Measurements from ENCODE around the gene SIGLEC6. TPM values are rescaled to one million over a fixed set of nuclear protein-coding genes. Genes with fewer than 3 reads are reported as not detected.

Gene SIGLEC6
- total and polyA plus RNA-seq, 12 donors = 0.06 to 0.18 TPM; not detected in 10

DNA sequence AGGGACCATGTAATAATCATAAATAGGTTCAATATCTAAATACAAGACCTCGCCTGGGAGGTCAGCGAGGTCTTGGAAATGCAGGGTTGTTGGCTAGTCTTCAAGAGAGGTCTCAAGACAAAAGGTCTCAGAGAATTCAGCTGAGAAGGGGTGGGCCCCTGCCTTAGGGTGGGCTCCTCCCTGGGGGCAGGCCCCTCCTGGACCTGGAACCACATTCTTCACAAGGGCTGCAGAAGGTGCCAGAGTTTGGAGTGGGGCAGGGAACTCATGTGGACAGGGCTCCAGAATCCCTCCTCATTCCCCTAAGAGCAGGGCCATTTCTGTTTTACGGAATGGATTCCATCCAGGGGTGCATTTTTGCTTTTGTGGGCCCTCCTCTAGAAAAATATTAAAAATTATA is 43.0 kb downstream of the SIGLEC6 start:
- Histone ChIP-seq H3K27ac (no peak overlapping the region), H3K9me3 (replicated peaks in 1 of 3) (no peaks in the 10 kb centered on the region), H3K36me3 (replicated peaks in 1 of 2) (no peaks in the 10 kb centered on the region), H3K4me1 (replicated peaks in 1 of 2) (no peaks in the 10 kb centered on the region), H3K27me3 (peaks cover 3% of the 10 kb centered on the region), H3K4me3 (no peak overlapping the region)
- no peak for TF ChIP-seq POLR2A (IDR thresholded peaks at IDR 0.05)
- TF ChIP-seq, protein P1, sequence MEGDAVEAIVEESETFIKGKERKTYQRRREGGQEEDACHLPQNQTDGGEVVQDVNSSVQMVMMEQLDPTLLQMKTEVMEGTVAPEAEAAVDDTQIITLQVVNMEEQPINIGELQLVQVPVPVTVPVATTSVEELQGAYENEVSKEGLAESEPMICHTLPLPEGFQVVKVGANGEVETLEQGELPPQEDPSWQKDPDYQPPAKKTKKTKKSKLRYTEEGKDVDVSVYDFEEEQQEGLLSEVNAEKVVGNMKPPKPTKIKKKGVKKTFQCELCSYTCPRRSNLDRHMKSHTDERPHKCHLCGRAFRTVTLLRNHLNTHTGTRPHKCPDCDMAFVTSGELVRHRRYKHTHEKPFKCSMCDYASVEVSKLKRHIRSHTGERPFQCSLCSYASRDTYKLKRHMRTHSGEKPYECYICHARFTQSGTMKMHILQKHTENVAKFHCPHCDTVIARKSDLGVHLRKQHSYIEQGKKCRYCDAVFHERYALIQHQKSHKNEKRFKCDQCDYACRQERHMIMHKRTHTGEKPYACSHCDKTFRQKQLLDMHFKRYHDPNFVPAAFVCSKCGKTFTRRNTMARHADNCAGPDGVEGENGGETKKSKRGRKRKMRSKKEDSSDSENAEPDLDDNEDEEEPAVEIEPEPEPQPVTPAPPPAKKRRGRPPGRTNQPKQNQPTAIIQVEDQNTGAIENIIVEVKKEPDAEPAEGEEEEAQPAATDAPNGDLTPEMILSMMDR (IDR thresholded peaks at IDR 0.05) = no peak
- DNase-seq = no peak
- WGBS, 4 donors = 64 to 74% (median 68%) methylated on average over 3 of the region's 3 CpGs
- intact Hi-C loops (cut with DNase I) = no loop called here

DNA sequence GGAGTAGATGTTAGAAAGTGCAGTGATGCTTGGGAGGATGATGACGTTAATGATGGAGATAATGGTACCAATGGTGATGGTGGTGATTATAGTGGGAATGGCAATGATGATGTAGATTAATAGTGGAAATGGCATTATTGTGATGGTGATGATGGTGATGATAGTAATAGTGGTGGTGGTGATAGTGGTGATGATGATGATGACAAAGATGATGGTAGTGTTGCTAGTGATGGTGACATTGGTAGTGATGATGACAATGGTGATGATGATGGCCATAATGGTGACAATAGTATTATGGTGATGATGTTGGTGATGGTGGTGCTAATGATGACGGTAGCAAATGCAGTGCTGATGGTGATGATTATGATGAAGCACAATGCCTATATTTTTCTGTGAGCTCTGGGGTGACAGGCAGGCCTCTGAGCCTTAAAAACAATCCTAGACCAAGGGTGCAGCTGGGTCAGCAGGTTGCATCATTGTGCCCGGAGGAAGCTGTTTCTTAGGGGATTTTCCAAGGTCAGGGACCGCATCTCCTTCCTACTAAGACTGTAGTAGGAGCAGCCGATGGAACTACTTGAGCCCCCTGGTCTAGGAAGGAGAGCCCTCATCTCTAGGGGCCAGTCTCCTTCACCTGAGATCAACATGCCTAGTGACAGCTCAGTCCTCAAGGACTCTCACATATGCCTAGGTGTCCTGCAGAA is 45.4 kb downstream of the SIGLEC6 start:
- intact Hi-C loops (cut with DNase I) = no loop called here
- no peak overlapping the region for H3K27ac ChIP-seq
- WGBS, 4 donors = 58 to 79% (median 74%) methylated on average over 3 to 5 of the region's 5 CpGs
- H3K27me3 ChIP-seq = peaks cover 3% of the 10 kb centered on the region
- no peaks in the 10 kb centered on the region for H3K4me1 ChIP-seq (replicated peaks in 1 of 2)
- no peak for TF ChIP-seq POLR2A (IDR thresholded peaks at IDR 0.05)
- TF ChIP-seq, protein P1 (IDR thresholded peaks at IDR 0.05) = no peak
- no peak overlapping the region for H3K4me3 ChIP-seq
- DNase-seq = no peak
- no peaks in the 10 kb centered on the region for H3K9me3 ChIP-seq (replicated peaks in 1 of 3)
- H3K36me3 ChIP-seq (replicated peaks in 1 of 2) = no peaks in the 10 kb centered on the region

DNA sequence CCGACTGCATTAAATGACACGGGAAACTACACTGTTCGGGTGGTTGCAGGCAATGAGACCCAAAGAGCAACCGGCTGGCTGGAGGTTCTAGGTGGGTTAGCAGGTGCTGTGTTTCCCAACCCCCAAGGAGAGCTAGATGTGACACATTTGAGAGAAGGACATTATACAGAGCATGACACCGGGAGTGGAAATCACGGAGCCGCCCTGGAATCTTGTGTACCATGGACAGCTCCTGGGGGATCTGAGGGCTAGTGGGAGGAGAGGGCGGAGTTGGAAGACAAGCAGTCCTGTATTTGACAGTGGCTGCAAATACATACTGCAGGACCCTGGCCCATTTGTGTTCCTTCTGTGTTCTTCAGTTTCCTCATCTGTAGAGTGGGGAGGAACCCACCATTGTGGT is 50.9 kb downstream of the SIGLEC6 start:
- H3K27me3 ChIP-seq = peaks cover 13% of the 10 kb centered on the region
- DNase-seq = peak in 1 of 7 donors; percentile 17
- H3K4me3 ChIP-seq = no peak overlapping the region
- intact Hi-C loops (cut with DNase I) = no loop called here
- no peaks in the 10 kb centered on the region for H3K9me3 ChIP-seq (replicated peaks in 1 of 3)
- H3K27ac ChIP-seq = no peak overlapping the region
- WGBS, 4 donors = 28 to 39% (median 34%) methylated on average over 8 of the region's 8 CpGs
- no peaks in the 10 kb centered on the region for H3K36me3 ChIP-seq (replicated peaks in 1 of 2)
- H3K4me1 ChIP-seq (replicated peaks in 1 of 2) = no peaks in the 10 kb centered on the region
- TF ChIP-seq, protein P1 (IDR thresholded peaks at IDR 0.05) = no peak
- no peak for TF ChIP-seq POLR2A (IDR thresholded peaks at IDR 0.05)

DNA sequence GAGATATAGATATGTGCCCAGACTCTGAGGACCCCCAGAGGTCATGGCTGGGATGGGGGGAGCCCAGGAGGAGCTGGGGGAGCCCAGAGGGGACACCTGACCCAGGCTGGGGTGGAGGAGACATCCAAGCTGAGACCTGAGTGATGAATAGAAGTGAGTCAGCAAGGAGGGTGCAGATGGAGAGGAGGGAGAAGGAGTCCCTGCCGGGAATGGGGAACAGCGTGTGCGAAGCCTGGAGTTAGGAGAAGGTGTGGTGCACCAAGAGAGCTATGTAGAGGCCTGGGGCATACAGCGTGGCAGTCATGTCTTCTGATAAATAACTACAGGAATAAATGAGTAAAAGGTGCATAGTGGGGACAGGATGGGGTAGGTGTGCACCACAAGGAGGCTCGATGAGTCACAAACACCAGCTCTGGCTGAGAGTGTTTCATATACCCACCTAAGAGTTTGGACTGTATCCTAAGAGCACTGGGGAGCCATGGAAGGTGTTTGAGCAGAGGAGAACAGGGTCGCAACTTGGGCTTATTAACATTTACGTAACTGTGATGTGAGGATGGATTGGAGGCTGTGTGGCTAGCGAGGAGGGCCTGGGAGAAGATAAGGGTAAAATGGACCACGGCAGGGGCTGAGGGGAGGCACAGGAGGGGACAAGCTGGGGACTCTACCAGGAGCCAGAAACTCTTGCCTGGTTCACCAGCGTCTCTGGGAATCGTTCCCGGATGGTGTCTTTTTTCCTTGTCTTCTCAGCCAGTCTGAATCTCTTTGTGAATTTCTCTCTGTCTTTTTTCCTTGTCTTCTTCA is 51.7 kb downstream of the SIGLEC6 start:
- peak in 1 of 7 donors; percentile 9 for DNase-seq
- no peak overlapping the region for H3K4me3 ChIP-seq
- intact Hi-C loops (cut with DNase I) = loop anchor here in 1 of 2 donors (2.0 kb wide), 1 partner anchor 169 kb away; no protein-coding TSS in a partner anchor
- no peak for TF ChIP-seq POLR2A (IDR thresholded peaks at IDR 0.05)
- TF ChIP-seq, protein P1 (IDR thresholded peaks at IDR 0.05) = no peak
- H3K27ac ChIP-seq = no peak overlapping the region
- H3K27me3 ChIP-seq = peaks cover 10% of the 10 kb centered on the region
- WGBS, 4 donors = 74 to 87% (median 77%) methylated on average over 12 of the region's 12 CpGs
- H3K4me1 ChIP-seq (replicated peaks in 1 of 2) = no peaks in the 10 kb centered on the region
- H3K36me3 ChIP-seq (replicated peaks in 1 of 2) = no peaks in the 10 kb centered on the region
- no peaks in the 10 kb centered on the region for H3K9me3 ChIP-seq (replicated peaks in 1 of 3)
